Mesenchymal stem cell (in vitro differentiated cells and primary cell): ENCODE data around the gene PPP1CB.
"Not testable (repeated sequence)": the region's sequence is repeated elsewhere in the genome, so short reads cannot be mapped to it uniquely, and the experiment has no call there.

ENCODE experiments used
- DNase-seq: peaks from one replicate; pipeline ENCODE4 v3.0.0-alpha.2; 2013
- H2AFZ ChIP-seq: one replicate; pipeline ENCODE4 v1.6.1; 2013; ENCODE audit warnings: low read depth, mild to moderate bottlenecking, control low read depth, inconsistent platforms, low read length, moderate library complexity
- H2AK5ac ChIP-seq: 2 replicates; pipeline ENCODE4 v1.6.1; 2013; ENCODE audit warnings: low read length, moderate library complexity, mild to moderate bottlenecking, inconsistent platforms; ENCODE audit not compliant: severe bottlenecking
- H2BK120ac ChIP-seq: one replicate; pipeline ENCODE4 v1.6.1; 2013; ENCODE audit warnings: low read depth, mild to moderate bottlenecking, inconsistent platforms, low read length, moderate library complexity
- H2BK12ac ChIP-seq, 2 experiments: one replicate each; pipeline ENCODE4 v1.6.1; 2013; ENCODE audit warnings: inconsistent platforms in 2 of 2, low read length in 2 of 2, mild to moderate bottlenecking in 2 of 2, moderate library complexity in 2 of 2, control low read depth in 1 of 2
- H2BK15ac ChIP-seq: one replicate; pipeline ENCODE4 v1.6.1; 2013; ENCODE audit warnings: mild to moderate bottlenecking, low read depth, inconsistent platforms; ENCODE audit not compliant: poor library complexity, severe bottlenecking
- H2BK5ac ChIP-seq: 2 replicates; pipeline ENCODE4 v1.6.1; 2013; ENCODE audit warnings: low read depth, mild to moderate bottlenecking, low read length, control low read depth, inconsistent platforms; ENCODE audit not compliant: poor library complexity, severe bottlenecking
- H3K14ac ChIP-seq, 2 experiments: one replicate each; pipeline ENCODE4 v1.6.1; 2013; ENCODE audit warnings: inconsistent platforms in 2 of 2, low read length in 2 of 2, control low read depth in 1 of 2, mild to moderate bottlenecking in 1 of 2, moderate library complexity in 1 of 2
- H3K18ac ChIP-seq, 2 experiments: one replicate each; pipeline ENCODE4 v1.6.1; 2013; ENCODE audit warnings: inconsistent platforms in 2 of 2, low read length in 2 of 2, control low read depth in 1 of 2, low read depth in 1 of 2, mild to moderate bottlenecking in 1 of 2
- H3K23ac ChIP-seq, 2 experiments: one replicate each; pipeline ENCODE4 v1.6.1; 2013; ENCODE audit warnings: inconsistent platforms in 2 of 2, low read length in 2 of 2, mild to moderate bottlenecking in 2 of 2, moderate library complexity in 2 of 2, control low read depth in 1 of 2
- H3K27ac ChIP-seq: 2 replicates; pipeline ENCODE4 v1.5.1; 2013; ENCODE audit warnings: mild to moderate bottlenecking, moderate library complexity, low read length, control low read depth, inconsistent platforms; ENCODE audit not compliant: poor library complexity, severe bottlenecking
- H3K27me3 ChIP-seq, 2 experiments: 2 replicates each; pipeline versions ENCODE4 v1.6.1 to v1.7.0; 2013; ENCODE audit warnings: low read length in 2 of 2, mild to moderate bottlenecking in 2 of 2, moderate library complexity in 2 of 2, control low read depth in 1 of 2, inconsistent platforms in 1 of 2; ENCODE audit not compliant: control insufficient read depth in 1 of 2, insufficient read depth in 1 of 2
- H3K36me3 ChIP-seq, 2 experiments: 2 replicates each; pipeline versions ENCODE4 v1.6.1 to v1.7.0; 2013; ENCODE audit warnings: low read length in 2 of 2, control low read depth in 1 of 2, inconsistent platforms in 1 of 2, low read depth in 1 of 2, mild to moderate bottlenecking in 1 of 2; ENCODE audit not compliant: insufficient read depth in 2 of 2, control insufficient read depth in 1 of 2
- H3K4ac ChIP-seq, 2 experiments: one replicate each; pipeline ENCODE4 v1.6.1; 2013; ENCODE audit warnings: inconsistent platforms in 2 of 2, low read length in 2 of 2, mild to moderate bottlenecking in 2 of 2, moderate library complexity in 2 of 2, control low read depth in 1 of 2, low read depth in 1 of 2
- H3K4me1 ChIP-seq: 2 replicates; pipeline ENCODE4 v1.6.1; 2013; ENCODE audit warnings: low read depth, low read length, control low read depth; ENCODE audit not compliant: control insufficient read depth, insufficient read depth
- H3K4me2 ChIP-seq: 2 replicates; pipeline ENCODE4 v1.6.1; 2013; ENCODE audit warnings: low read length, mild to moderate bottlenecking, inconsistent platforms; ENCODE audit not compliant: poor library complexity, severe bottlenecking
- H3K4me3 ChIP-seq, 2 experiments: 2 replicates each; pipeline versions ENCODE4 v1.5.1 to v1.7.0; 2013; ENCODE audit warnings: low read length in 2 of 2, mild to moderate bottlenecking in 2 of 2, control low read depth in 1 of 2, low read depth in 1 of 2; ENCODE audit not compliant: insufficient read depth in 1 of 2
- H3K79me1 ChIP-seq: replicated peaks from 2 replicates; pipeline ENCODE4 v1.6.1; 2013; ENCODE audit warnings: mild to moderate bottlenecking, control low read depth, low read length, inconsistent platforms; ENCODE audit not compliant: poor library complexity, severe bottlenecking
- H3K9ac ChIP-seq: 2 replicates; pipeline ENCODE4 v1.7.0; 2013; ENCODE audit warnings: mild to moderate bottlenecking, low read length, moderate library complexity
- H3K9me3 ChIP-seq: 2 replicates; pipeline ENCODE4 v1.7.0; 2013; ENCODE audit warnings: mild to moderate bottlenecking, low read length; ENCODE audit not compliant: control insufficient read depth
- H4K8ac ChIP-seq: one replicate; pipeline ENCODE4 v1.6.1; 2013; ENCODE audit warnings: inconsistent platforms, mild to moderate bottlenecking, low read length, moderate library complexity
- H4K91ac ChIP-seq: one replicate; pipeline ENCODE4 v1.6.1; 2013; ENCODE audit warnings: mild to moderate bottlenecking, low read length, inconsistent platforms
- WGBS: methylation state at CpG from one replicate; pipeline ENCODE4 v1.1.7; 2013; ENCODE audit warnings: mixed read lengths; 5-methylcytosine and 5-hydroxymethylcytosine counted together

The PPP1CB gene

DNA sequence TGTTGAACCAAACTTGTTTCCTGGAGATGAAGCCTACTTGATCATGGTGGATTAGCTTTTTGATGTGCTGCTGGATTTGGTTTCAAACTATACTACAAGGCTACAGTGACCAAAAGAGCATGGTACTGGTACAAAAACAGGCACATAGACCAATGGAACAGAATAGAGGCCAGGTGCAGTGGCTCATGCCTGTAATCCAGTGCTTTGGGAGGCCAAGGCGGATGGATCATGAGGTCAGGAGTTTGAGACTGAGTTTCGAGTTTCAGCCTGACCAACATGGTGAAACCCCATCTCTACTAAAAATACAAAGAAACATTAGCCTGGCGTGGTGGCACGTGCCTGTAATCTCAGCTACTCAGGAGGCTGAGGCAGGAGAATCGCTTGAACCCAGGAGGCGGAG, 9.0 kb upstream of the PPP1CB start:
- not testable (repeated sequence) for H3K4me3 ChIP-seq, DNase-seq, H3K9me3 ChIP-seq, H3K14ac ChIP-seq, H3K79me1 ChIP-seq, H4K91ac ChIP-seq, H2BK120ac ChIP-seq, H3K27me3 ChIP-seq, H3K27ac ChIP-seq, H3K4me1 ChIP-seq, H3K18ac ChIP-seq, H2BK5ac ChIP-seq, H2BK15ac ChIP-seq, H3K23ac ChIP-seq, H2AFZ ChIP-seq, H2AK5ac ChIP-seq, H3K9ac ChIP-seq, H2BK12ac ChIP-seq, H3K4me2 ChIP-seq, H3K36me3 ChIP-seq, H4K8ac ChIP-seq, H3K4ac ChIP-seq
- 83% methylated on average over 4 of the region's 6 CpGs for WGBS

DNA sequence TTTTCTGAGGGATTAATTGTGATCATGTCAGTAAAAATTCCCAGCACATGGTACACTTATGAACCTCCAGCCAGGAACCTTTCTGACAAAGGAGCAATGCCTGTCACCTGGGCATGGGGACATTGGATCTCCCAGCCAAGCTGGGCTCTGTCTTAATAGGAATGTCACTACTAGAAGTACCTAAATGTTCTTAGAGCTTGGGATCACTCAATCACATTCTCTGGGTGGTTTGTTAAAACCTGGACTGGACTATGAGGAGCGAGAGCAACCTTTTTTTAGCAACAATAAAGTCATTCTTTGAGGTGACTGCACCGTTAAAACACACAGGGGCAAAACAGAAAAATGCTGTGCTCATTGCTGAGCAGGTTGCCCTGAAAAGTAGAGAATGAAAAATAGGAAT, 6.4 kb upstream of the PPP1CB start:
- no peak overlapping the region for H2AFZ ChIP-seq
- WGBS, result 85% methylated on average over 2 of the region's 2 CpGs
- no peak overlapping the region for H4K91ac ChIP-seq
- H2BK12ac ChIP-seq, result no peak overlapping the region
- no peak overlapping the region for H3K18ac ChIP-seq
- H3K23ac ChIP-seq, result no peak overlapping the region
- no peaks in the 10 kb centered on the region for H3K36me3 ChIP-seq
- H3K79me1 ChIP-seq, result no peaks in the 10 kb centered on the region
- H3K9ac ChIP-seq, result no peak overlapping the region
- no peaks in the 10 kb centered on the region for H3K4me1 ChIP-seq
- no peak overlapping the region for H2BK120ac ChIP-seq
- no peak for DNase-seq
- H3K4me2 ChIP-seq, result no peak overlapping the region
- no peaks in the 10 kb centered on the region for H3K27me3 ChIP-seq
- no peak overlapping the region for H3K4ac ChIP-seq
- no peak overlapping the region for H2BK15ac ChIP-seq
- H2BK5ac ChIP-seq, result no peak overlapping the region
- no peak overlapping the region for H2AK5ac ChIP-seq
- no peak overlapping the region for H3K14ac ChIP-seq
- H3K27ac ChIP-seq, result no peak overlapping the region
- no peaks in the 10 kb centered on the region for H3K9me3 ChIP-seq
- no peak overlapping the region for H3K4me3 ChIP-seq
- H4K8ac ChIP-seq, result no peak overlapping the region

DNA sequence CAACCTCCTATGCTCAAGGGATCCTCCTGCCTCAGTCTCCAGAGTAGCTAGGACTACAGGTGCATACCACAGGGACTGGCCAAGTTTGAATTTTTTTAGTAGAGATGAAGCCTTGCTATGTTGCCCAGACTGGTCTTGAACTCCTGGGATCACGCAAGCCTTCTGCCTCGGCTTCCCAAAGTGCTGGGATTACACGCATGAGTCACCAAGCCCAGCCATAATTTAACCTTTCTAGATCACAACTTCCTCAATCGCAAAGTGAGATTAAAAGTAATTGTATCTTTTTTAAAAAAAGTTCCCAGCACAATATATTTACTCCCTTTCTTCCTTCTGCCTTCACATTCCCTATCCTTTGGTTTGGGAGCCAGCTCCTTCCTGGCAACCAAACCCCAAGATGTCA, 5.8 kb upstream of the PPP1CB start:
- H4K8ac ChIP-seq, result no peak overlapping the region
- H3K27me3 ChIP-seq, result no peaks in the 10 kb centered on the region
- no peak overlapping the region for H3K23ac ChIP-seq
- H2AK5ac ChIP-seq, result no peak overlapping the region
- H3K27ac ChIP-seq, result no peak overlapping the region
- H2BK5ac ChIP-seq, result no peak overlapping the region
- H3K9ac ChIP-seq, result no peak overlapping the region
- no peak overlapping the region for H3K4me3 ChIP-seq
- WGBS, result 90% methylated on average over 3 of the region's 4 CpGs
- no peak overlapping the region for H2BK15ac ChIP-seq
- H3K18ac ChIP-seq, result no peak overlapping the region
- H2BK12ac ChIP-seq, result no peak overlapping the region
- H3K36me3 ChIP-seq, result no peaks in the 10 kb centered on the region
- H2AFZ ChIP-seq, result no peak overlapping the region
- H3K4me2 ChIP-seq, result no peak overlapping the region
- H3K79me1 ChIP-seq, result no peaks in the 10 kb centered on the region
- H3K14ac ChIP-seq, result no peak overlapping the region
- H2BK120ac ChIP-seq, result no peak overlapping the region
- no peak overlapping the region for H3K4ac ChIP-seq
- H3K4me1 ChIP-seq, result no peaks in the 10 kb centered on the region
- no peak for DNase-seq
- no peaks in the 10 kb centered on the region for H3K9me3 ChIP-seq
- H4K91ac ChIP-seq, result no peak overlapping the region

DNA sequence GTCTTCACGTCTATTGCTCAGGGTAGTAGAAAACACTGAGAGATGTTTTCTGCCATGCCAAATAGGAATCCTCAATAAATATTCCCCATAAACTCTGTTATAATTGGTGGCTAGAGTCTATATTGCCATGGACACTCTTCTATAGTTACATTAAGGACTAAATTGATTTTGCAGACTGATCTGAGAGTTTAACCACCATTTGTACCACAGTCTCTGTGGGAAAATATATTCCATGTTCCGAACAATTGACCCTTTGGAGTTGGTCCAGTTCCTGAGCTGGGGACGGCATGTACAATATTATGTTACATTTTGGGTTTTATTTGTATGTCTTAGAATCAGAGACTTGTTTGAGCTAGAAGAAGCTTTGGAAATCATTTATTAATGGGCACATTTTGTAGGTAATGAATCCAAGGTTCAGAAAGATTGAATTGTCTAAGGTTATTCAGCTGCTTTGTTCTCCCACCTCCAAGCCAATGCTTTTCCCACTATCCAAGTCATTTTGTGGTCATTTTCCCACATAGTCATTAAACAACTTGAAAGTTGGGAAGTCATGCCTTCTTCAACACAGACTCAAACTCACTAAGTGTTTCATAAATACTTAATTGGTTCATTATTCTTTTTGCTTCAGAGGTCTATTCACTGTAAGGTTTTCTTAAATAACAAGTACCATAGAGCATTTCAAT, 5.1 kb upstream of the PPP1CB start:
- Histone ChIP-seq H4K91ac (no peak overlapping the region), H3K4me3 (no peak overlapping the region), H3K27ac (no peak overlapping the region), H3K4me1 (no peaks in the 10 kb centered on the region), H4K8ac (no peak overlapping the region), H2BK12ac (no peak overlapping the region), H2BK120ac (no peak overlapping the region), H3K4ac (no peak overlapping the region), H2AK5ac (no peak overlapping the region), H2BK15ac (no peak overlapping the region), H3K14ac (no peak overlapping the region), H3K4me2 (no peak overlapping the region), H3K9me3 (no peaks in the 10 kb centered on the region), H3K9ac (no peak overlapping the region), H3K36me3 (no peaks in the 10 kb centered on the region), H3K23ac (no peak overlapping the region), H3K27me3 (no peaks in the 10 kb centered on the region), H3K79me1 (no peaks in the 10 kb centered on the region), H2BK5ac (no peak overlapping the region), H3K18ac (no peak overlapping the region), H2AFZ (no peak overlapping the region)
- DNase-seq, result no peak
- WGBS, result 98% methylated on average over 2 of the region's 3 CpGs
